ENCODE measurements around the gene EIF4B. TPM values are rescaled to one million over a fixed set of nuclear protein-coding genes. Genes with fewer than 3 reads are reported as not detected.

Gene EIF4B
- total and polyA plus RNA-seq, 2 donors (not counting 1 experiment from before 2014, with no cell fraction given) = 252 to 674 TPM

GRCh38 chr12:53060064-53060720, 53.9 kb downstream of the EIF4B start:
- 87% methylated on average over 14 of the region's 17 CpGs for WGBS (ENCODE audit: insufficient coverage)
- H3K9me3 Mint-ChIP-seq (ENCODE audit: insufficient read depth) = no peaks in the 10 kb centered on the region
- no peaks in the 10 kb centered on the region for H3K4me1 ChIP-seq (ENCODE audit: control insufficient read depth in 2 of 2, insufficient read depth in 2 of 2, low read length in 2 of 2)
- no peak overlapping the region for H3K4me3 ChIP-seq (ENCODE audit: control extremely low read depth in 1 of 5, extremely low read depth in 1 of 5, insufficient read depth in 1 of 5, low read depth in 2 of 5, low read length in 4 of 5)
- H3K4me1 Mint-ChIP-seq = peaks cover under 1% of the 10 kb centered on the region
- H3K27me3 Mint-ChIP-seq = no peaks in the 10 kb centered on the region
- H3K79me2 ChIP-seq (ENCODE audit: control insufficient read depth, insufficient read depth, low read length) = no peaks in the 10 kb centered on the region
- peaks cover 10% of the 10 kb centered on the region for H4K20me1 ChIP-seq (ENCODE audit: control insufficient read depth, insufficient read depth, low read length, poor library complexity, severe bottlenecking)
- no peak overlapping the region for H3K27ac Mint-ChIP-seq
- peaks cover 0 to 3% (median 0%) of the 10 kb centered on the region in 3 donors for H3K9me3 ChIP-seq (ENCODE audit: control extremely low read depth in 1 of 3, control insufficient read depth in 2 of 3, insufficient read depth in 1 of 3, low read length in 2 of 3)
- no peak overlapping the region for H3K9ac ChIP-seq (ENCODE audit: low read length)
- H2AFZ ChIP-seq (ENCODE audit: insufficient read depth, low read depth, low read length, poor library complexity, severe bottlenecking) = no peak overlapping the region
- DNase-seq (no peak), ATAC-seq (ENCODE audit: low read depth) (no peak)
- CTCF ChIA-PET = interaction anchor here (0.8 to 14.1 kb wide), 2 partner anchors 12 to 38 kb away, joined by 4 to 344 read pairs; partner anchors contain the start of genes IGFBP6 and SOAT2
- intact Hi-C loops (cut with micrococcal nuclease) = no loop called here
- H3K27me3 ChIP-seq (replicated peaks in 1 of 4; ENCODE audit: control extremely low read depth in 1 of 4, control insufficient read depth in 3 of 4, insufficient read depth in 4 of 4, low read length in 3 of 4) = peaks cover 0 to 10% (median 0%) of the 10 kb centered on the region in 4 experiments
- H3K4me2 ChIP-seq (replicated peaks; ENCODE audit: low read depth, low read length, poor library complexity, severe bottlenecking) = no peak overlapping the region
- H3K36me3 ChIP-seq (replicated peaks in 1 of 2; ENCODE audit: control extremely low read depth in 1 of 2, control insufficient read depth in 1 of 2, extremely low read depth in 1 of 2, insufficient read depth in 2 of 2, low read length in 1 of 2) = peaks cover 0 to 15% of the 10 kb centered on the region in 2 experiments
- H3K27ac ChIP-seq (ENCODE audit: low read length in 2 of 2) = no peak overlapping the region
- POLR2A ChIA-PET = interaction anchor here (0.5 to 0.6 kb wide), 3 partner anchors 120 to 697 kb away, joined by 3 to 11 read pairs (median 3); partner anchors contain the start of genes CSAD, ITGB7 and ZNF740
- H3K4me3 Mint-ChIP-seq = no peak overlapping the region
- TF ChIP-seq, protein P1, sequence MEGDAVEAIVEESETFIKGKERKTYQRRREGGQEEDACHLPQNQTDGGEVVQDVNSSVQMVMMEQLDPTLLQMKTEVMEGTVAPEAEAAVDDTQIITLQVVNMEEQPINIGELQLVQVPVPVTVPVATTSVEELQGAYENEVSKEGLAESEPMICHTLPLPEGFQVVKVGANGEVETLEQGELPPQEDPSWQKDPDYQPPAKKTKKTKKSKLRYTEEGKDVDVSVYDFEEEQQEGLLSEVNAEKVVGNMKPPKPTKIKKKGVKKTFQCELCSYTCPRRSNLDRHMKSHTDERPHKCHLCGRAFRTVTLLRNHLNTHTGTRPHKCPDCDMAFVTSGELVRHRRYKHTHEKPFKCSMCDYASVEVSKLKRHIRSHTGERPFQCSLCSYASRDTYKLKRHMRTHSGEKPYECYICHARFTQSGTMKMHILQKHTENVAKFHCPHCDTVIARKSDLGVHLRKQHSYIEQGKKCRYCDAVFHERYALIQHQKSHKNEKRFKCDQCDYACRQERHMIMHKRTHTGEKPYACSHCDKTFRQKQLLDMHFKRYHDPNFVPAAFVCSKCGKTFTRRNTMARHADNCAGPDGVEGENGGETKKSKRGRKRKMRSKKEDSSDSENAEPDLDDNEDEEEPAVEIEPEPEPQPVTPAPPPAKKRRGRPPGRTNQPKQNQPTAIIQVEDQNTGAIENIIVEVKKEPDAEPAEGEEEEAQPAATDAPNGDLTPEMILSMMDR (IDR thresholded peaks at IDR 0.05) = no peak
- no peak for TF ChIP-seq EZH2 (IDR thresholded peaks at IDR 0.05; ENCODE audit: borderline replicate concordance, insufficient read depth, low read depth, low read length, poor library complexity, severe bottlenecking)

DNA sequence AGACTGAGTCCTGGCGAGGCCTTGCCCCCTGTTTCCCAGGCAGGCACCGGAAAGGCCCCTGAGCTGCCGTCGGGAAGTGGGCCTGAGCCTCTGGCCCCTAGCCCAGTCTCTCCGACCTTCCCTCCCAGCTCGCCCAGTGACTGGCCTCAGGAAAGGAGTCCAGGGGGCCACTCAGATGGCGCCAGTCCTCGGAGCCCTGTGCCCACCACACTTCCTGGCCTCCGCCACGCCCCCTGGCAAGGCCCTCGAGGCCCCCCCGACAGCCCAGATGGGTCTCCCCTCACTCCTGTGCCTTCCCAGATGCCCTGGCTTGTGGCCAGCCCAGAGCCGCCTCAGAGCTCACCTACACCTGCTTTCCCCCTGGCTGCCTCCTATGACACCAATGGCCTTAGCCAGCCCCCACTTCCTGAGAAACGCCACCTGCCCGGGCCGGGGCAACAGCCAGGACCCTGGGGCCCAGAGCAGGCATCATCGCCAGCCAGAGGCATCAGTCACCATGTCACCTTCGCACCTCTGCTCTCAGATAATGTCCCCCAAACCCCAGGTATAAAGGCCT, 54.5 kb downstream of the EIF4B start:
- CTCF ChIA-PET = interaction anchor here (0.6 to 14.1 kb wide), 2 partner anchors 37 to 44 kb away, joined by 3 to 344 read pairs; partner anchors contain the start of genes IGFBP6 and SOAT2
- H3K79me2 ChIP-seq (ENCODE audit: control insufficient read depth, insufficient read depth, low read length) = no peaks in the 10 kb centered on the region
- 71% methylated on average over 14 of the region's 18 CpGs for WGBS (ENCODE audit: insufficient coverage)
- no peaks in the 10 kb centered on the region for H3K4me1 ChIP-seq (ENCODE audit: control insufficient read depth in 2 of 2, insufficient read depth in 2 of 2, low read length in 2 of 2)
- peaks cover 16% of the 10 kb centered on the region for H4K20me1 ChIP-seq (ENCODE audit: control insufficient read depth, insufficient read depth, low read length, poor library complexity, severe bottlenecking)
- H2AFZ ChIP-seq (ENCODE audit: insufficient read depth, low read depth, low read length, poor library complexity, severe bottlenecking) = no peak overlapping the region
- peaks cover 0 to 3% (median 0%) of the 10 kb centered on the region in 3 donors for H3K9me3 ChIP-seq (ENCODE audit: control extremely low read depth in 1 of 3, control insufficient read depth in 2 of 3, insufficient read depth in 1 of 3, low read length in 2 of 3)
- H3K27ac ChIP-seq (ENCODE audit: low read length in 2 of 2) = no peak overlapping the region
- POLR2A ChIA-PET = interaction anchor here (0.6 kb wide), 1 partner anchor 146 kb away, joined by 3 read pairs; the partner anchor contains the start of gene ITGB7
- H3K4me2 ChIP-seq (replicated peaks; ENCODE audit: low read depth, low read length, poor library complexity, severe bottlenecking) = no peak overlapping the region
- no peak overlapping the region for H3K9ac ChIP-seq (ENCODE audit: low read length)
- intact Hi-C loops (cut with micrococcal nuclease) = no loop called here
- Mint-ChIP-seq H3K4me1 (no peaks in the 10 kb centered on the region), H3K27ac (no peak overlapping the region), H3K4me3 (no peak overlapping the region), H3K27me3 (no peaks in the 10 kb centered on the region), H3K9me3 (ENCODE audit: insufficient read depth) (no peaks in the 10 kb centered on the region)
- peaks cover 0 to 10% (median 0%) of the 10 kb centered on the region in 4 experiments for H3K27me3 ChIP-seq (replicated peaks in 1 of 4; ENCODE audit: control extremely low read depth in 1 of 4, control insufficient read depth in 3 of 4, insufficient read depth in 4 of 4, low read length in 3 of 4)
- ATAC-seq (ENCODE audit: low read depth) (no peak), DNase-seq (no peak)
- H3K36me3 ChIP-seq (replicated peaks in 1 of 2; ENCODE audit: control extremely low read depth in 1 of 2, control insufficient read depth in 1 of 2, extremely low read depth in 1 of 2, insufficient read depth in 2 of 2, low read length in 1 of 2) = peaks cover 0 to 20% of the 10 kb centered on the region in 2 experiments
- TF ChIP-seq, protein P1 (IDR thresholded peaks at IDR 0.05) = no peak
- no peak for TF ChIP-seq EZH2 (IDR thresholded peaks at IDR 0.05; ENCODE audit: borderline replicate concordance, insufficient read depth, low read depth, low read length, poor library complexity, severe bottlenecking)
- no peak overlapping the region for H3K4me3 ChIP-seq (ENCODE audit: control extremely low read depth in 1 of 5, extremely low read depth in 1 of 5, insufficient read depth in 1 of 5, low read depth in 2 of 5, low read length in 4 of 5)
